PC-9 (cell line): Measurements from ENCODE around the gene CDH10.

Experiments used
- CTCF ChIP-seq: fragments of 200-600 bp; sonication (generic); conservative IDR thresholded peaks from 2 replicates; pipeline ENCODE4 v1.6.1; 2017; ENCODE audit warnings: mixed run types, antibody characterized with exemption, mild to moderate bottlenecking, moderate library complexity
- EZH2 ChIP-seq: fragments of 200-600 bp; sonication (generic); IDR thresholded peaks from 2 replicates; pipeline ENCODE4 v1.8.0; 2017; ENCODE audit warnings: antibody characterized with exemption, low read depth

GRCh38 chr5:24538346-24538745, 106.4 kb downstream of the CDH10 start:
- TF ChIP-seq CTCF (no peak), EZH2 (no peak)
